ENCODE data around the gene ABCF2.

GRCh38 chr7:151238190-151238810 lies 11.3 kb upstream of the ABCF2 start:
- TF ChIP-seq CTCF (IDR thresholded peaks at IDR 0.05) (no peak), POLR2A (IDR thresholded peaks at IDR 0.05) (no peak)
